Erythroblast (primary cell): ENCODE results near the gene CD46.

Source experiments
- GATA1 ChIP-seq: IDR thresholded peaks from 2 replicates; pipeline ENCODE4 v1.6.1; 2011; ENCODE audit warnings: low read depth, mild to moderate bottlenecking, control low read depth, low read length, moderate library complexity
- POLR2A ChIP-seq: IDR thresholded peaks from 2 replicates; pipeline ENCODE4 v1.6.1; 2011; ENCODE audit warnings: mild to moderate bottlenecking, low read length

DNA sequence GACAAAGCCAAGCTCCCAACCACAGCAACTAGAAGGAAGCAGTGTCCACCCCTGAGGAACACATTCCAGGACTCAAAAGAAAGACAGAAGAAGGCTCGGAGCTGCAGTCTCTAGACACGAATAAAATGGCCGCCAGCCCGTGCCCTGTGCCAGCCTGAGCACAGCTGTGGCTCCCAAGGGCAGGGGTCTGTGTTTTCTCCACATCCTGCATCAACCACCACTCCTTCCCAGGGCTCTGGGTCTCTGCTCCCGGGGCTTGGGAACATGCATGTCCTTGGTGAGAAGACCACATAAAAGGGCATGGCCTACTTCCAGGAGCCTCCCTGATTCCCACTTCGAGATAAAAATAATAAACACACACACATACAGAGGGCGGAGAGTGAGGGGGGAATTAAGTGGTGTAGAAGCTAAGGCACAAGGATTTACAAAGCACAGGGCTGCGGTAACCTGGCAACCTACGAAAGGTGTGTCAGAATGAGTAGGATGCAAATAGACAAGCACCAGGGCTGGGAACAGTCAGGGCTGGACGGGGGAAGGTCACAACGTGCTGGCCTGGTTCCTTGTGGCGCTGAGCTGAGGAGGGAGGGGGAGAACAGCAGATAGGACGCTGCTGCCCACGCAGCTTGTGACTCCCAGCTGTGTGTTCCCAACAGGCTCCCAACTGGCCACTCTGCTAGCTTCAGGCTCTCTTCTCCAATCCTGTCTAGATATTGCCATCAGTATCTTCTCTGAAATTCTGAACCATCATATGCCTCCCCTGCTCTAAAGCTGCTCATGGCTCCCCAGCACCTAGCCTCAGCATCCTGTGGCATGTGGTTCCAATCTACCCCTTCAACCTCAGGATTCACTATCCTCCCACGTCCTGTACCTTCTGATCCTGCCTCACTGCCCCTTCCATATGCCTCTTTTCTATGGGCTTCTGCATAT, 86.6 kb downstream of the CD46 start:
- TF ChIP-seq POLR2A = no peak
- no peak for TF ChIP-seq GATA1
